ENCODE measurements around the gene ADCY7. TPM values are rescaled to one million over a fixed set of nuclear protein-coding genes. Genes with fewer than 3 reads are reported as not detected.

The ADCY7 gene
- total RNA-seq, 1 donor from 2014 or later, result 30.3 TPM

DNA sequence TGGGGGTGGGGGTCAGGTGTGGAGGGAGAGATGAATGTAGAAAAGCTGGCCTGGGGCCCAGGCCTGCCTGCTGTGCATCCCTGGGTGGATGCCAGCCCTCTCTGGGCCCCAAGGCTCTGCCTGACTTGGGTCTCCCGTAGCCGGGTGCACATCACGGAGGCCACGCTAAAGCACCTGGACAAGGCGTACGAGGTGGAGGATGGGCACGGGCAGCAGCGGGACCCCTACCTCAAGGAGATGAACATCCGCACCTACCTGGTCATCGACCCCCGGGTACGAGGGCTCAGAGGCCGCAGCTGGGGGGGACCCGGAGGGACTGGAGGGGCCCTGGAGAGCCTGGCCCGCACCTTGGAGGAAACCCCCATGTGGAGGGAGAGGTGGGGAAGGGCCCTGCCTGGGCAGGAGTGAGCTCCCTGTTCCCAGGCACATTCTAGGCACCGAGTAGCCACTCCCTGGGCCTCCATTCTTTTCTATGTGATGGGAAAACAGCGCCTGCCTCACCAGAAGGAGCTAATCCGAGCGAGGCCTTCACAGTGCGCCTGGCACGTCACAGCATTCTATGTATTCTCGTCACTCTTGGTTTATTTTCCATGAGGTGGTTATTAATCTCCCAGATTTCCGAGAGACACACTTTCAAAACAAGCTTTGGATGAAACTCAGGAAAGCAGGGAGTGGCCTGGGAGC lies 34.7 kb downstream of the ADCY7 start:
- DNase-seq (ENCODE audit: low read depth) (peak; percentile 76), FAIRE-seq (no peak)
- H3K36me3 Mint-ChIP-seq (ENCODE audit: low read depth, unreplicated experiment), result peaks cover 3% of the 10 kb centered on the region
- no peaks in the 10 kb centered on the region for H3K27me3 ChIP-seq (ENCODE audit: insufficient read depth, low read length)
- no peak overlapping the region for H3K4me3 Mint-ChIP-seq (ENCODE audit: unreplicated experiment)
- H3K9me3 ChIP-seq (ENCODE audit: insufficient read depth, low read depth, low read length), result no peaks in the 10 kb centered on the region
- H4K20me1 ChIP-seq (ENCODE audit: insufficient read depth, low read length), result no peaks in the 10 kb centered on the region
- peak overlapping the region; percentile 75 for H3K27ac ChIP-seq (ENCODE audit: low read depth, low read length)
- H3K4me1 Mint-ChIP-seq (ENCODE audit: low read depth, unreplicated experiment), result peaks cover 18% of the 10 kb centered on the region
- H2AFZ ChIP-seq (ENCODE audit: low read depth, low read length), result peak overlapping the region; percentile 51
- H3K79me2 ChIP-seq (ENCODE audit: insufficient read depth, low read length), result no peaks in the 10 kb centered on the region
- H3K9me3 Mint-ChIP-seq (ENCODE audit: unreplicated experiment), result no peaks in the 10 kb centered on the region
- H3K4me2 ChIP-seq (ENCODE audit: low read length), result peak overlapping the region; percentile 59
- H3K4me1 ChIP-seq (ENCODE audit: insufficient read depth, low read length), result peaks cover 20% of the 10 kb centered on the region
- H3K36me3 ChIP-seq (ENCODE audit: insufficient read depth, low read length), result no peaks in the 10 kb centered on the region
- H3K27ac Mint-ChIP-seq (ENCODE audit: unreplicated experiment), result peak overlapping the region; percentile 66
- H3K4me3 ChIP-seq (ENCODE audit: insufficient read depth, low read depth, low read length), result no peak overlapping the region
- TF ChIP-seq, protein P1, sequence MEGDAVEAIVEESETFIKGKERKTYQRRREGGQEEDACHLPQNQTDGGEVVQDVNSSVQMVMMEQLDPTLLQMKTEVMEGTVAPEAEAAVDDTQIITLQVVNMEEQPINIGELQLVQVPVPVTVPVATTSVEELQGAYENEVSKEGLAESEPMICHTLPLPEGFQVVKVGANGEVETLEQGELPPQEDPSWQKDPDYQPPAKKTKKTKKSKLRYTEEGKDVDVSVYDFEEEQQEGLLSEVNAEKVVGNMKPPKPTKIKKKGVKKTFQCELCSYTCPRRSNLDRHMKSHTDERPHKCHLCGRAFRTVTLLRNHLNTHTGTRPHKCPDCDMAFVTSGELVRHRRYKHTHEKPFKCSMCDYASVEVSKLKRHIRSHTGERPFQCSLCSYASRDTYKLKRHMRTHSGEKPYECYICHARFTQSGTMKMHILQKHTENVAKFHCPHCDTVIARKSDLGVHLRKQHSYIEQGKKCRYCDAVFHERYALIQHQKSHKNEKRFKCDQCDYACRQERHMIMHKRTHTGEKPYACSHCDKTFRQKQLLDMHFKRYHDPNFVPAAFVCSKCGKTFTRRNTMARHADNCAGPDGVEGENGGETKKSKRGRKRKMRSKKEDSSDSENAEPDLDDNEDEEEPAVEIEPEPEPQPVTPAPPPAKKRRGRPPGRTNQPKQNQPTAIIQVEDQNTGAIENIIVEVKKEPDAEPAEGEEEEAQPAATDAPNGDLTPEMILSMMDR (IDR thresholded peaks at IDR 0.05; ENCODE audit: insufficient read depth, low read depth, low read length), result no peak
- TF ChIP-seq EZH2 (IDR thresholded peaks at IDR 0.05; ENCODE audit: insufficient read depth, low read length), result no peak
- no peaks in the 10 kb centered on the region for H3K27me3 Mint-ChIP-seq (ENCODE audit: low read depth, unreplicated experiment)
- H3K9ac ChIP-seq (ENCODE audit: low read length), result peak overlapping the region; percentile 65

DNA sequence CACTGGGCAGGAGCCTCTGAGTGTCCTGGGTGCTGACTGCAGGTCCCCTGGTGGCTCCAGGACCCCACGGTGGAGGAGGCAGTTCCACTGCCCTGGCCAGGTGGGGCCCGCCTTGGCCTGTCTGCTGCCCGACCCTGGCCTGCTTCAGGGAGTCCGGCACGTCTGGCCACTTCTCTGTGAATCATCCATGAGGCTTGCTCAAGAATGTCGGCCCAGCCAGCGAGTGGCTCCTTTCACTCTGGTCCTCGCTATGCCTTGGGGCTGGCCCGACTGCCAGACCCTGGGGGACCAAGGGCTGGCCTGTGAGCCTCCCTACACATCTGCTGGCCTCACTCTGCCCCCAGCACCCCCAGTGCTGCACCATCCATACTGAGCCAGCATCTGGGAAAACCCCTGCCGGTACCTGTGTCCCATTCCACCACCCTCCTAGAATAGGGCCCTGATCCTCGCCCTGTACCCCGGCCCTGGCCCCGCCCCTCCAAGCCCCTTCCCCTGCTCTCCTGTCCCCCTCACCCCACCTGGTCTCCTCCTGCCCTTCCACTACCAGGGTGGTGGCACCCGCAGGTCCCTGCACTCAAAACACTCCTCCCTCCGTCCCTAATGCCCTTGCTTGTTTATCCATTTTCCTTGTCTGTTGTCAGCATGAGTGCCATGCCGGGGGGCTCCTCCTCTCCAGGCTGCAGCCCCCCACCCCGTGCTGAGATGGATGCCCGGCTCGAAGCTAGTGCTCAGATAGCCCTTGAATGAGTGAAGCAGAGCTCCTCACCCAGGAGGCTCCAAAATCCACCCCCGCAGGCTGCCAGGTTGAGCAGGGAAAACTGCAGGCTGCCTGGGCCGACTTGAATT lies 35.5 kb downstream of the ADCY7 start:
- Histone ChIP-seq H3K27ac (ENCODE audit: low read depth, low read length) (peak overlapping the region; percentile 75), H4K20me1 (ENCODE audit: insufficient read depth, low read length) (no peaks in the 10 kb centered on the region), H3K4me2 (ENCODE audit: low read length) (peak overlapping the region; percentile 59), H3K9me3 (ENCODE audit: insufficient read depth, low read depth, low read length) (no peaks in the 10 kb centered on the region), H3K36me3 (ENCODE audit: insufficient read depth, low read length) (no peaks in the 10 kb centered on the region), H2AFZ (ENCODE audit: low read depth, low read length) (peak overlapping the region; percentile 51), H3K4me3 (ENCODE audit: insufficient read depth, low read depth, low read length) (no peak overlapping the region), H3K79me2 (ENCODE audit: insufficient read depth, low read length) (no peaks in the 10 kb centered on the region), H3K4me1 (ENCODE audit: insufficient read depth, low read length) (peaks cover 20% of the 10 kb centered on the region), H3K27me3 (ENCODE audit: insufficient read depth, low read length) (no peaks in the 10 kb centered on the region), H3K9ac (ENCODE audit: low read length) (peak overlapping the region; percentile 65)
- Mint-ChIP-seq H3K4me1 (ENCODE audit: low read depth, unreplicated experiment) (peaks cover 20% of the 10 kb centered on the region), H3K27me3 (ENCODE audit: low read depth, unreplicated experiment) (no peaks in the 10 kb centered on the region), H3K36me3 (ENCODE audit: low read depth, unreplicated experiment) (peaks cover 3% of the 10 kb centered on the region), H3K9me3 (ENCODE audit: unreplicated experiment) (no peaks in the 10 kb centered on the region), H3K4me3 (ENCODE audit: unreplicated experiment) (no peak overlapping the region), H3K27ac (ENCODE audit: unreplicated experiment) (peak overlapping the region; percentile 62)
- no peak for FAIRE-seq
- no peak for TF ChIP-seq EZH2 (IDR thresholded peaks at IDR 0.05; ENCODE audit: insufficient read depth, low read length)
- TF ChIP-seq, protein P1 (IDR thresholded peaks at IDR 0.05; ENCODE audit: insufficient read depth, low read depth, low read length), result no peak
- DNase-seq (ENCODE audit: low read depth), result peak; percentile 87
